GM18517 (cell line): ENCODE data around the gene DVL3.
"Not testable (repeated sequence)": the region's sequence is repeated elsewhere in the genome, so short reads cannot be mapped to it uniquely, and the experiment has no call there.

Source experiments
- ATAC-seq: cut with Tn5 transposase; IDR thresholded peaks from one replicate; pipeline ENCODE4 v1.9.1; 2021; ENCODE audit warnings: mild to moderate bottlenecking, moderate library complexity; ENCODE audit not compliant: unreplicated experiment

DVL3 gene

GRCh38 chr3:184154885-184155643, at the start of gene DVL3:
Gene DVL3, plus strand, starts transcription at chr3:184155377. Its CDS starts 259 bp downstream, at chr3:184155636.
- ATAC-seq, result peak; percentile 50

- no peak for ATAC-seq
Measured at GRCh38 chr3:184110316-184110725, 44.9 kb upstream of the DVL3 start.

- ATAC-seq, result no peak
Measured at GRCh38 chr3:184116017-184116416, 39.2 kb upstream of the DVL3 start.

GRCh38 chr3:184117636-184118035, 37.5 kb upstream of the DVL3 start:
- no peak for ATAC-seq

- ATAC-seq, result not testable (repeated sequence)
Measured at GRCh38 chr3:184121031-184121430, 34.1 kb upstream of the DVL3 start.

GRCh38 chr3:184126006-184126405, 29.2 kb upstream of the DVL3 start:
- no peak for ATAC-seq

GRCh38 chr3:184129012-184129411, 26.2 kb upstream of the DVL3 start:
- ATAC-seq, result no peak

GRCh38 chr3:184132945-184133344, 22.2 kb upstream of the DVL3 start:
- no peak for ATAC-seq

GRCh38 chr3:184133840-184134745, 21.1 kb upstream of the DVL3 start:
- ATAC-seq, result no peak

GRCh38 chr3:184134746-184135148, 20.4 kb upstream of the DVL3 start:
- ATAC-seq, result peak; percentile 4

- ATAC-seq, result peak; percentile 91
Measured at GRCh38 chr3:184135149-184135910, 19.8 kb upstream of the DVL3 start, which contains the start of gene EIF2B5. Gene EIF2B5, plus strand, starts transcription at chr3:184135358. Its CDS starts 28 bp downstream, at chr3:184135386.

GRCh38 chr3:184135911-184136260, 19.3 kb upstream of the DVL3 start:
- no peak for ATAC-seq

- ATAC-seq, result no peak
Measured at GRCh38 chr3:184140436-184140835, 14.7 kb upstream of the DVL3 start.

- ATAC-seq, result no peak
Measured at GRCh38 chr3:184142199-184142598, 13.0 kb upstream of the DVL3 start.

- no peak for ATAC-seq
Measured at GRCh38 chr3:184143327-184143726, 11.8 kb upstream of the DVL3 start.

GRCh38 chr3:184144505-184144904, 10.7 kb upstream of the DVL3 start:
- ATAC-seq, result no peak

- ATAC-seq, result no peak
Measured at GRCh38 chr3:184145111-184145524, 10.1 kb upstream of the DVL3 start.

- ATAC-seq, result no peak
Measured at GRCh38 chr3:184145751-184146270, 9.4 kb upstream of the DVL3 start.

- no peak for ATAC-seq
Measured at GRCh38 chr3:184148076-184148475, 7.1 kb upstream of the DVL3 start.

- no peak for ATAC-seq
Measured at GRCh38 chr3:184149123-184149522, 6.1 kb upstream of the DVL3 start.

- ATAC-seq, result not testable (repeated sequence)
Measured at GRCh38 chr3:184149770-184150169, 5.4 kb upstream of the DVL3 start.
